CD4-positive, alpha-beta T cell treated with Interleukin-4 for 1 hour (primary cell): Measurements from ENCODE around the gene DGKI.

Experiments used
- DNase-seq, 2 donors: peaks; one replicate each; pipeline ENCODE4 v3.0.0-alpha.2; 2020 to 2022

DGKI gene

DNA sequence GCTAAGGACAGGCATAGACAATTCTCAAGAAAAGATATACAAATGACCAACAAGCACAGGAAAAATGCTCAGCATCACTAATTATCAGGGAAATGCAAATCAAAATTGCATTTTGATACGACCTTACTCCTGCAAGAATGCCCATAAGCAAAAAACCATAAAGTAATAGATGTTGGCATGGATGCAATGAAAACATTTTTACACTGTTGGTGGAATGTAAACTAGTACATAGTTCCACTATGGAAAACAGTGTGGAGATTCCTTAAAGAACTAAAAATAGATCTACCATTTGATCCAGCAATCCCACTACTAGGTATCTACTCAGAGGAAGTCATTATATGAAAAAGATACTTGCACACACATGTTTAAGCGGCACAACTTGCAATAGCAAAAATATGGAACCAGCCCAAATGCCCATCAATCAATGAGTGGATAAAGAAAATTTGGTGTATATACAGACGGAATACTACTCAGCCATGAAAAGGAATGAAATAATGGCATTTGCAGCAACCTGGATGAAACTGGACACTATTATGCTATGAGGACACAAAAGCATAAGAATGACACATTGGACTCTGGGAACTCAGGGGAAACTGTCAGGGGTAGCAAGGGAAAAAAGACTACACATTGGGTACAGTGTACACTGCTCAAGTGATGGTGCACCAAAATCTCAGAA is 59.3 kb downstream of the DGKI start:
- DNase-seq, result no peak

DNA sequence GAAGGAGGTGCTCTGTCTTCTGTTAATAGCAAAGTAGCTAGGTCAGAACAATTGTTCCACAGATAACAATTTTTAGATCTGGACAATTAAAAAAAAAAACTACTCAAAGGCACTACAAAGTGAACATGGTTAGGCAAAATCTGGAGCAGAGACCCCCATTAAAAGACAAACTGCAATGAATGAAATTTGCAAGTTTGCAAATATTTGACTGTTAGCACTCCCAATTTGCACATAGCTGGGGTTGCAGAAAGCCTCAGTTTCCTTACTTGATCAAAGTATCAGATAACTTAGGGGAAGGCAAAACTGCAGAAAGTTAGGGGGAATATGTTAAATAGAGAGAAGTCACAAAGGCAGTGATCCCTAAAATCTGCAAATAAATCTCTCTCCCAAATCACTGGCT is 68.3 kb downstream of the DGKI start:
- no peak for DNase-seq

DNA sequence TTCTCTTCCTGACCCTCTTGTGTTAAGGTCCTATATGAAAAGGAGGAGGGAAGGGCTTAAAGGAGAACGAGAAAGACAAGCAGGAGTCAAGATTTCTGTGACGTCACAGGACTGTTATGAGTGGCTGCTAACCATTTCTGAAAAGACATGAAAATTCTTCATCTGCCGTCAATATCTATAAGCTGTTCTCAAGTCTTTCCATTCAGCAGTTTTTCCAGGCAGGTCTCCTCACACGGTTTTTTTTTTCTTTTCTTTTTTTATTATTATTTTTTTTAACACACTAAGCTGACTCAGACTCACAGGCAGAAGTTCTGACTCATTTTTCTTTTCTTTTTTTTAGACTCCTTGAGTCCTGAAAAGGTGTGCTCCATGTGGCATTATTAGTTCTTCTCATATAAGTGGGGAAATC is 72.0 kb downstream of the DGKI start:
- no peak for DNase-seq

DNA sequence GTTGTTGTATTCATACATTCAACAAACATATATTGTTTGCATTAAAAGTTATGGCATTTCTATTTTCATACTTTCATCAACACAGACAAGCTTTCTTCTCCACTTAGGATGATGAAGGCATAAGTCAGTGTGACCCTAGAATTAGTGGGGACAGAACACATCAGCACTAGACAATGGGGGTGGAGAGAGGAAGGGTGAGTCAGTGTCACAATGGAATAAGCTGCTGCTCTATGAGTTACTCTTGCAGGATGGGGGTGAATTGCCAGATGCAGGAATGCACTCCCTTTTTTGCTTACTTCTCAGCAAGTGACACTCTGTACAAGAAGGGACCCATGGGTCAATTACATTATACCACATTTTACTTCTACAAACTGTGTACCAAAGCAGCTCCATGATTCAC is 74.0 kb downstream of the DGKI start:
- DNase-seq, result no peak

DNA sequence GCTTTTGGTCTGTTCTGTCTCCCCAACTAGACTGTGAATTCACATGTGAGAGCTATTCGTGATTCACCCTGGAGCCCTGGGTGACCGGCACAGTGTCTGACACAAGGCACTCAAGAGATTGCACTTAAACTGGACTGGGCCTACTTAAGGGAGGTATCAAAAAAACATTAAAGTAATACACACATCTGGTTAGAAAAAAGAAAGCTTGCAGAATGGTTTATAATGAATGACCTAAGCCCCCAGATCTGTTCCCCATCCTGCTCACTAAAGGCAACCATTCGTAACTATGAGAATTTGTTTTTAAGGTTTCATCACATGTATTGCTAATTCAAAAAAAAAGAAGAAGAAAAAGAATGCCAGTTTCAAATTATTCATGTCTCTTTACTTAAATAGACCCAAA is 74.5 kb downstream of the DGKI start:
- DNase-seq, result no peak

DNA sequence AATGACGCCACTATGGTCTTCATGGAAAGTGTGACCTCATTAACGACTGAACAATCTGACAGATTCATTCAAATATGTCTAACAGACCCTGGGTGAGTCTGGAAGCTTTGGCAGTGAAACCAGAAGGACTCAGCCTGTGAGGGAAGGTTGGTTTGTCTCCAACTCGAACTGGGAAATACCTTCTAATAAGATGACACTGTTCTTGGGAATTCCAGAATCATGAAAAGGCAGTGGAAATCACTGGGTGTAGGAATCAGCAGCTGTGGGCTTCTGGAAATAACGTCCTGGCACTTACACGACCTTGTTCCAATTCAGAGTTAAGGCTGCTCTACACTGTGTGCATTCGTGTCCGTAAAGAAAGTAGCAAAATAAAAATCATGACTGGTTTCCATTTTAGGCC is 75.1 kb downstream of the DGKI start:
- DNase-seq, result no peak

DNA sequence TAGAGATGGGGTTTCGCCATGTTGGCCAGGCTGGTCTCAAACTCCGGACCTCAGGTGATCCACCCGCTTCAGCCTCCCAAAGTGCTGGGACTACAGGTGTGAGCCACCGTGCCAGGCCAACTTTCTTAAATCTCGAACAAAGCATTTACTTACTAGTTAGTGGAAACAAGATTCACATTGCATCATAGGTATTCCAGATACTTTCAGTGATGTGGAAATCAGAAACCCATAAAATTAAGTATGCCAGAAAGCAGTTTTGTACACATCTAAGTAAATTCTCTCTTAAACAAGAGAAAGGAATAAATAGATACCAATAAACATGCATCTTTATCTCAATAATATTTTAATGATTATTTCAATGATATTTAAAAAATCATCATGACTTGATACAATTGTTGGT is 75.5 kb downstream of the DGKI start:
- DNase-seq, result no peak

DNA sequence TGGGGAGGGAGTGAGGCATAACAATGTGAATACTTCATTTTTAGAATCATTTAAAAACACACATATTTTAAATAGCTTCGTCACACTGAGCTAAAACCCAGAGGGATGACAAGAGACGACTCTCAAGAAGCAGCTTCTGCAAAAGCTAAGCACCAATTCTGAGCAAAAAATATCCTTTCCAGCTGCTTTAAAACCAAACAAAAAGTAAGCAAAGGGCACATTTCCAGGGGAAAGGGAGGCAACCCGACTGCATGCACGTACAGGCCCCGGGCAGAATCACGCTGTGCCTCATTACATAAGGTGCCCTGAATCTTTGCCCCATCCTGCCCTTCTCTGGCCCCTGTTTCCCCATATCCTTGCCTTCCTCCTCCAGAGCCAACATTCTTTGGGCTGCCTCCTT is 78.4 kb downstream of the DGKI start:
- DNase-seq, result no peak

DNA sequence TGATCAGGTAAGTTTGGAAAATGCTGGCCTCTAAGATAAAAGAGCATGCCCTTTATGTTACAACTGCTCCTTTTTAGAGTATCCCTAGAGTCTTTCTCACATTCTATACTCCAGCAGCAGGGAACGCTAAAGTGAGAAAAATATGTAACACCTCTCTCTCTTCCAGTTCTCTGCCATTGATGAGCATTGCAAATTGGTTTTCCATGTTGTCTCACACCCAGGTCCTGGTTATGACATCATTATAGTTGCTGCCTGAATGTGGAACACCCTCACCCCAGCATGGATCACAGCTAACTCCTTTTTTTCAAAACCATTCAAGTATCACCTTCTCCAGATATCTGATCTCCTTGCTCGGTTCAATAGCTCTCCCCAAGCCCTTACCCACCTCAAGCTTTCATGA is 84.4 kb downstream of the DGKI start:
- no peak for DNase-seq

DNA sequence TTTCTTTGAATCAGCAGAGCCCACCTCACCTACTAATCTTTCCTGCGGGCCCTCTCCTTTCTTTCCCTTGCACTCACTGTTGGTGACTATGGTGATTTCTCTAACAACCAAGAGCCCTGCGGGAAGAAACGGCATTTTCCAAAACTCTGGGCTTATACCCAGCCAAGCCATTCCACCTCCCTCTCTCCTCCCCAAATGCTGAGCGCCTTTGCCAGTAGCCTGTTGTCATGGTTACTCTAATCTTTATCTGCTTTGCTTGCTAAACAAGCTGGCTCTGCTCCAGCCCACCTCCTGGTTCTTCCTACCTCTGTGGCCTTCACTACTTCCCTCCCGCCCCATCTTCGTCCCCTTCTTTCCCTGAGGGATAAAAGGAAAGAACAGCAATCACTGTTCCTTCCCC is 86.7 kb downstream of the DGKI start:
- DNase-seq, result no peak

DNA sequence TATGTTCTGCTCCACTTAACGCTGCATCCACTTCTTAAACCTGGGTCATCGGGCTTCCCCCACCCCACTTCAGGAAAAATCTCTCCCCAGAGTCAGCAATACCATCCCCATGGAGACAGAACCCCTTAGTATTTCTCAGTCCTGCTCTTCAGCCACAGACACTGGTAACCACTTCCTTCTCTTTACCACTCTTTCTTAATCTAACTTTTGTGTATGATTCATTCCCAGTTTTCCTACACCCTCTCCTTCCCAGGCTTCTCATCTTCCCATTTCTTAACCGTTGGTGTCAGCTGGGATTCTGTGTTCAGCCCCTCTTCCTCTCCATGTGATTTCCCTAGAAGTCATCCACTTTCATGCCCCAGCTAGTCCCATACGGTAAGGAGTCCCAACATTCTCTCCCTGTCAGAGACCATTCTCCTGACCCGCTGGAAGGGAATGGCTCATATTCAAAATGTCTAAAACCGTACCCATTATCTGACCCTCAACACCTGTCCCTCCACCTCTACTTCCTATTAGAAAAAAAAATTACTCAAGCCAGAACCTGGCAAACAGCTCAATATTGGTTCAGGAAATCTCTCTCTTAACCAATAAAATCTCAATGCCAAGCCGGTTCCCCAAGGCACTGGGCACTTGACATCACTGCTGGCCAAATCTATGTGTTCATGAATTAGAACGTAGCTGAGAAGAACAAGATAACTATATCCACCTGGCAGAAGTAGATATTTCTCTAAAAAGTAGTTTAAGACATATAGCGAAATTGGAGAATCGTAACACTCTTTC is 89.4 kb downstream of the DGKI start:
- DNase-seq, result no peak

DNA sequence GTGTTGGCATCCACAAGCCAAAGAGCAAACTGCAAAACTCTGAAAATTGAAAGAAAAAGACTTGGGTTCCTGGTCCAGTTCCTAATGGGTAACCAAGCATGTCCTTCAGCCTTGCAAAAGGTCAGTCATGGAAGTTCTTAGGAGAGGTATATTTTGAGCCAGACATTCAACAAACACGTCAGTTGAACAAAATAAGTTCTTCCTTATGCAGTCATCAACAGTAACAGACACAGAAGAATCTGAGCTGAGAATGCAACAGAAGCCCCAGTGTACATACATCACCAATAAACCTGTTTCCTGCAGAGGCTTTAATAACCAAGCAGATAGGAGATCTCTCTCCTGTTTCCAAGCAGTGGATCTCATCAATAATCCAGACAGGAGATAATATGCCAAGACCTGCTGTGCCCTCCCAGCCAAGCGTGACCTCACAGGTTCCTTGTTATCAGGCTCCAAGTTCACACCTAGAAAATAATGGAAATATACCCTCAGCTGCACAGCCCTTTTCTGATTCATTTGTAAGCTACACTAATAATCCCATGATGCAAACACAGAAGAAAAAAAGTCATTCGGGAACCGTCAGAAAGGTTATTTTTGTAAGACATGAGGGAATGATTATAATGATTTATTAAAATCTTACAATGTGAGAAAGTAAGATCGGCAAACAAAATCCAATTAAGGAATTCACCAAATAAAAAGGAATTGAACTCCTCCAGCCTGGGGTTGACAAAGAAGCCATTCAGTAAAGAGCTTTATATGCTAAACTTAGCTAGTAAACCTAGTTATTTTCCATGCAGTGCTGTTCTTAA is 90.7 kb downstream of the DGKI start:
- DNase-seq, result no peak

DNA sequence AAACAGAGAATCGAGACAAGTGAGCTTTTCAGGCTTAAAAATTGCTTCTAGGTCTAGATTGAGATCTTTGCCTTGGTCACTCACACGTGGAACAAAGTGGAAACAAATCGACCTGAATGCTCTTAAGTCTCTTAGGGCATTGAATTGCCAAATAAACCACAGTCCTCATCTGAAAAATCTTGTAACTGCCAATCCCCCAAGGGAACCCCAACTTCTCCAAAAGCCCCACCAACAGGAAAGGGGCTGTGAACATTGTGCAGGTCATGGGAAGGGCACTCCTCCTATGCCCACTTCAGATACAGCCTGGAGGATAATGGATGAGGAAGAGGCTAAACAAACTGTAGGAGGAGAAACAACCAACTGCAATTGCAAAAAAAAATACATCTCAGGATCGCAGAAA is 91.3 kb downstream of the DGKI start:
- no peak for DNase-seq

DNA sequence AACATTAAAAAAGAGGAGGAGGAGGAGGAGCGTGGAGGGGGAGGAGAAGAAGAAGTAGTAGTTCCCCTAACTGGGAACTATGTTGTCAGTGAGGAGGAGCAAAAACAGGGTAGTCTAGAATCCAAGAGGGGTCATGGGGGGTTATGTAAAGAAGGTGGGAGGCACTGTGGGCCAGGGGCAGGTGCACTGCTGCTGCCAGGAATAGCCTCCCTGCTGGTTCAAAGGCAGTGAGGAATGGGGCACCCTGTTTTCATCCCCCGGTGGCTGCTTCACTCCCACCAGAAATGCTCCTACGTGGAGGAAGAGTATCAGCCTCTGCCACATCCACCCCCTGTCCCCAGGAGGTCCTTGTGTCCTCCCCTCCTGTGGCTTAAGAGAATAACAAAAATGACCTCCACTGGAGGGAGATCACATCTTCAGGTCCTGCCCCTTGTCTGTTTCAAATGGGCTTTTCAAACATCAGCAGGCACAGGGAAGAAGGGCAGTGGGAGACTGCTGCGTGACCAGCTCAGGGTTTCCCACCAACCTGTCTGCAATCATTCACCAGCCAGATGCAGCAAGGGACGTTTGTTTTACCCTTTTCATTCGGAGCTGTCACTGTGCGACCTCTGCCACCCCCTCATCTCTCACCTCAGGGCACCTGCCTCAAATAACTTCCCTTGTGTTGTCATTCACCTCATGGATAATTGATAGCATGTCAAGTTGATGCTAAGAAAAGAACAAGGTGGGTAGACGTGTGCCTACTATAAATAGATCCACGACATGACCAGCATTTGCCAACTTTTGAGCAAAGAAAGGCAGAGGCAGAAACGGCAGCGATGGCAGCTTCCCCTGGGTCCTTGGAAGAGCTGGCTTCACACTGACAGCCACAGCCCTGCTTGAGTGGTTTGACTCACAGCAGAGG is 92.6 kb downstream of the DGKI start:
- DNase-seq, result no peak

DNA sequence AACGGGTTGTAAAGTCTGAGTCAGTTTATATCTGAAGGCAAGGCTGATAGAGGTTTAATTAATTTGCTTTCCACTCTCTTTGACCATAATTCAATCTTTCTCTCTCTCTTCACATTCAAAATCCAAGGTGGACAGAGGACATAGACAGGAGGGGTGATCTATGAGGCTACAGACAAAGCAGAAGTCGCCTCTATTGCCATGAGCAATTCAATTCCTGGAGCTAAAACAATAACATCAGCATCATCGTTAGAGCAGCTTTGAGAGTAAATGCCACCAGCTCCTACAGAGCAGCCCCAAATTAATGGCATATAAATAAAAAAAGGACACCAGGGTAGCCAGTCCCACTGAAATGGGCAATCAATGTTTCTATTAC is 93.2 kb downstream of the DGKI start:
- no peak for DNase-seq

DNA sequence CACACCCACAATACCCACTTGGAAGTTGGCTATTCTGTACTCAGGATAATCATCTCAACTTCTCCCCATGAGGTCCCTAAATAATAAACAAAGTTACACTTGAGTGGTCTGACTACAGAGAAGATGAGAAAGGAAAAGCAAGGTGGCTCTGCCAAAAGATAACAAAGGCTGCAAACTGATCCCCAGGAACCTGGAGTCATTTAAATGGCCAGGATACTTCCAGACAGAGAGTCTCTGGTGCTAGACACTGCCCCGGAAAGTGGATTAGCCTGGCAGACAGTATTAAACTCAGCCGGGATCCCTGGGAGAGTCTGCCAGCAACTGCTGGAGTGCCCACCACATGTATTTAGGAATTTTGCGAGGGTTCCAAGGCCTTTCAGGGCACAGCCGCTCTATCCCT is 93.7 kb downstream of the DGKI start:
- no peak for DNase-seq

DNA sequence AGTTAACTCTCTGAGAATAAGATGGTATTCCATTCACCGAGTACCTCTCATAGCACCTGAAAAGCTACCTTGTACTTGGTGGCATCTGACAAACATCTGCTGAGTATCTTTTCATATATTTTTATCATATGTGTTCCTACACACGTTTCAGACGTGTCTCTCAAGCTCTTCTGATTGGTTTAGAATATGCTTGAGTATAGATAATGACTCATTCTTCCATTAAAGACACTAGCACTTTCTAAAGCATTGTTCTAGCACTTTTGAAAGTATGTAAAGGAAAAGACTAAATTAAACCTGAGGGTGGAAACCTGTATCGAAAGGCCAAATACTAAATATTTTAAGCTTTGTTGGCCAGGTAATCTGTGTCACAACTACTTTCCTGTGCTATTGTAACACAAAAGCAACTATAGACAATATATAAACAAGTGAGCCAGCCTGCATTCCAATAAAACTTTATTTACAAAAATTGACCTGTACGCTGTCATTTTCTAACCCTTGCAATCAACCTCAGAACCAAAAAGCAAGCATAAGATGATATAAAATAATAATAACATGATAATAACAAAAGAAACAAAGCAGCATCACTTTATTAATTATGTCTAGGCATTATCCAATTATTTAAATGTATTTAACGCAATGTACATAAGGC is 95.3 kb downstream of the DGKI start:
- DNase-seq, result no peak

DNA sequence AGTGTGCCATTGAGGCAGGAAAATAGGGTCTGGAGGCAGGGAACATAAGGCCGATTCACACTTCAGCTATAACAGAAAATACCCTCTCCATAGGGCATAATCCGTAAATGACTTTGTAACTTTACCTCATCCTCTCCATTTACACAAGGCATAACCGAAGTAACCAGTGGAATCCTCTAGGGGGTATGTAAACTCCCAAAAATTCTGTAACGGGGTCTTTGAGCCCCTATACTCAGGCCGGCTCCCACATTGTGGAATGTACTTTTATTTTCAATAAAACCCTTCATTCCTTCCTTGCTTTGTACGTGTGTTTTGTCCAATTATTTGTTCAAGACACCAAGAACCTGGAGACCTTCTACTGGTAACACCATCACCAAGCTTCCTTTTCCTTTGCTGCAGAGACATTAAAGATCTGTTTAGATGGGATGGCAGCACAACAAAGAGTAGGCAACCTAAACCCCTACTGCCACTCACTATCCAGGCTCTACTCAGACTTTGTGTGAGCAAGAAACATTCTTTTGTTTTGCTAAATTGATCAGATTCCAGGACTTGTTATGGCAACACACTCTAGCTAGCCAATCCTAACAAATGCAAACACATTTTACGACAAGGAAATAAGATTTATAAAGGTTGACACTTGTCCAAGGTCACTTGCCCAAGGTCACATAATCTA is 99.3 kb downstream of the DGKI start:
- no peak for DNase-seq

DNA sequence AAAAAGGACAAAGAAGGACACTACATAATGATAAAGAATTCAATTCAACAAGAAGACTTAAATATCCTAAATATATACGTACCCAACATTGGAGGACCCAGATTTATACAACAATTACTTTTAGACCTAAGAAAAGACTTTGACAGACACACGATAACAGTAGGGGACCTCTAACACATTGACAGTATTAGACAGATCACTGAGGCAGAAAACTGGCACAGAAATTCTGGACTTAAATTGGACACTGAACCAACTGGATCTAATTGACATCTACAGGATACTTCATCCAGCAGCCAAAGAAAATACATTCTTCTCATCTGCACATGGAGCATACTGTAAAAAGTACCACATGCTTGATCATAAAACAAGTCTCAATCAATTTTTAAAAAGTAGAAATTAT is 103.8 kb downstream of the DGKI start:
- no peak for DNase-seq

DNA sequence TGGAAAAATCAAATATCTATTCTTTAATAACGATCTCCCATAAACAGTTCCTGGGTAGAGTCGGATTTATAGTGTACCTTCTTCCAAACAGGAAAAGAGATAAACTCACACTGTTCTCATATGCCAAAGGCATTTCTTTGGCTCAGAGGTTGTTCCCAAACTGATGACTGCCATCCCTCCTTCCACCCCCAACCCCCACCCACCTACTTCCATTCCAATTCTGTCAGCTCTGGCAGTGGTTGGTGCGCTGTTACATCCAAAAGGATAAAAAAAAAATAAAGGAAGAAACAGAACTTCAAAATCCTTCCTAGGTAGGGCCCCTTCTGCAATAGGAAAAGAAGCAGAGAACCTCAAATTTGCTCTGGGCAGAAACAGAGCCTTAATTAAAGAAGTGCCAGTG is 104.7 kb downstream of the DGKI start:
- DNase-seq, result no peak

DNA sequence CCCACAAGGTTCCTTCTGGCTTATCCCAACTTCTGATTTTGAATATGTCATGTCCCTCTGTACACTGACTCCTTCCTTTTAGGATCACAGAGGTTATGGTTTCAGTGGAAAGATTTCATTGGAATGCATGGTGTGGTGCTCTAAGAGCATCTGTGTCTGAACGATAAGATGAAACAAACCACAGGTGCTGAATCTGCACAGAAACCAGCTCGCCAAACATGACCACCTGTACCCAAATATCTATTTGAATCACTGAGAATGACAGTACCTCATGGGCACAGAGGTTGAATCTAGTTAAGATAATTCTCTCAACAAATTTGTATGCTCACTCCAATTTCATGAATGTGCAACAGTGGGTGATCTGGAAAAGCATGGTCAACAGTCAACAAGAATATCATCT is 105.3 kb downstream of the DGKI start:
- no peak for DNase-seq

DNA sequence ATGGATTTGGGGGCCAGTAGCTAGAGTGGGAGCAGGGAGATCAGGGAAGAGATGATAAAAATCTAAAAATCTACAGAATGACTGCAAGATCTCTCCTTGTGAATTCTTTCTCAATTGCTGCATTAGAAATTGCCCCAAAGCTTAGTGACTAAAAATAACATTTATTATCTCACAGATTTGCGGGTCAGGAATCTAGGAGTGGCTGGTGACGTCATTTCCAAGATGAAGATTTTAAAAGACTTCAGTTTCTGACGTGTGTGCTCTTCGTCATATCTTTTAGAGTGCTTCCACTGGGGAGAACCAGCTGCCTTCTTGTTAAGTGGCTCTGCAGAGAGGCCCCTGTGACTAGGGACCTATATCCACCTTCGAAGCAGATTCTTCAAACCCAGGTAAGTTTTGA is 112.6 kb downstream of the DGKI start:
- no peak for DNase-seq
